Activated CD4-positive, alpha-beta T cell treated with anti-CD3 and anti-CD28 coated beads for 36 hours (primary cell): ENCODE measurements around the gene POLR3F. TPM values are rescaled to one million over a fixed set of nuclear protein-coding genes. Genes with fewer than 3 reads are reported as not detected.
A peak's percentile ranks its signal among the peaks of the same experiment; 100 is the strongest.

ENCODE experiments used
- ATAC-seq: fragments of 200-7000 bp; cut with Tn5 transposase; one replicate; pipeline ENCODE4 v1.10.0; 2021; ENCODE audit warnings: mild to moderate bottlenecking, moderate library complexity
- CTCF ChIA-PET: fragments of 350-600 bp; sonication (Branson Sonifier 250); formaldehyde crosslinking; loops from one replicate; lab custom pipeline; 2021; ENCODE audit warnings: antibody characterized with exemption; lab: Charles Lee
- POLR2A ChIA-PET: fragments of 350-600 bp; sonication (Branson Sonifier 250); formaldehyde crosslinking; loops from one replicate; lab custom pipeline; 2021; ENCODE audit warnings: antibody characterized with exemption, inconsistent platforms; lab: Charles Lee
- DNase-seq: peaks from one replicate; pipeline ENCODE4 v3.0.0-alpha.2; 2020
- H3K27ac Mint-ChIP-seq: one replicate; pipeline ENCODE4 v1.8.0; 2021; ENCODE audit warnings: mixed read lengths
- H3K27me3 Mint-ChIP-seq: one replicate; pipeline ENCODE4 v1.8.0; 2021; ENCODE audit warnings: mixed read lengths
- H3K36me3 Mint-ChIP-seq: one replicate; pipeline ENCODE4 v1.8.0; 2021; ENCODE audit warnings: low read depth, mixed read lengths
- H3K4me1 Mint-ChIP-seq: one replicate; pipeline ENCODE4 v1.8.0; 2021; ENCODE audit warnings: mixed read lengths
- H3K4me3 Mint-ChIP-seq: one replicate; pipeline ENCODE4 v1.8.0; 2021; ENCODE audit warnings: mild to moderate bottlenecking, moderate library complexity, mixed read lengths
- H3K9me3 Mint-ChIP-seq: one replicate; pipeline ENCODE4 v1.8.0; 2021; ENCODE audit warnings: low read depth, mixed read lengths
- intact Hi-C, 2 experiments: fragments of 100-400 bp; cut with DNase I in 1 of 2; cut with micrococcal nuclease in 1 of 2; formaldehyde crosslinking; loops; one replicate each; pipeline versions ENCODE4 v1.14.2 to v1.15.1; 2022 to 2024; cut with DNase I, micrococcal nuclease
- microRNA-seq: library from miRNA; unstranded; fragments of <30 nt; microRNA quantifications from one replicate; pipeline ENCODE4 v1.2.0, GENCODE V29; 2021; ENCODE audit warnings: borderline replicate concordance
- total RNA-seq, 2 experiments: library from RNA; stranded (reverse); gene quantifications; one replicate each; pipeline ENCODE4 v1.2.3, GENCODE V29; 2021

The POLR3F gene
- total RNA-seq, 2 experiments from 2014 or later: 9.8 to 11.8 TPM

- DNase-seq (no peak), ATAC-seq (no peak)
- H3K27ac Mint-ChIP-seq: no peak overlapping the region
- H3K27me3 Mint-ChIP-seq: no peaks in the 10 kb centered on the region
- intact Hi-C loops: no loop called here
- no peak overlapping the region for H3K4me3 Mint-ChIP-seq
- no peaks in the 10 kb centered on the region for H3K4me1 Mint-ChIP-seq
- no peaks in the 10 kb centered on the region for H3K9me3 Mint-ChIP-seq
- CTCF ChIA-PET: interaction anchor here (0.7 to 1.4 kb wide), 2 partner anchors 11 to 30 kb away, joined by 4 read pairs; no protein-coding TSS in a partner anchor
- POLR2A ChIA-PET: no interaction called here
- peaks cover 51% of the 10 kb centered on the region for H3K36me3 Mint-ChIP-seq
These were observed 60.1 kb downstream of the POLR3F start for GRCh38 chr20:18527339-18527738.

DNA sequence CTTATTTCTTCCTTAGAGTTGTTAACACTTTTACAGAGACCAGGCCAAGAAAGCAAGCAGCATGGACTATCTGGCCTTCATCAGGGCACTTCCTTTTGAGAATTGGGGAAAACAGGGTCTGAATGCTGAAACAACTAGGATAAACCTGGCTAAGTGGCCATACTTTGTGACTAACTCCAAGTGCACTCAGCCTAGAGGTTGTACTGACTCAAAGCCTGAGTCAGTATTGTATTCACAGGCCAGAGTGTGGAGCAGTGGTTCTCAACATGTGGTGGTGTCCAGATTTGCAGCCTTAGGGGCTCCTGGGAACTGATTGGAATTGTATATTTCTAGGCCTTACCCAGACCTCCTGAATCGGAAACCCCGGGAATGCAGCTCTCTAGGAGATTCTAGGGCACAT, 60.6 kb downstream of the POLR3F start:
- ATAC-seq (no peak), DNase-seq (no peak)
- Mint-ChIP-seq H3K4me1 (no peaks in the 10 kb centered on the region), H3K9me3 (no peaks in the 10 kb centered on the region), H3K4me3 (no peak overlapping the region), H3K27ac (no peak overlapping the region), H3K27me3 (no peaks in the 10 kb centered on the region), H3K36me3 (peaks cover 56% of the 10 kb centered on the region)
- ChIA-PET CTCF (interaction anchor here (1.4 kb wide), 1 partner anchor 12 kb away, joined by 4 read pairs; no protein-coding TSS in a partner anchor), POLR2A (no interaction called here)
- intact Hi-C loops: no loop called here

GRCh38 chr20:18529041-18529440, 61.9 kb downstream of the POLR3F start:
- ChIA-PET POLR2A (no interaction called here), CTCF (interaction anchor here (1.4 kb wide), 1 partner anchor 22 kb away, joined by 4 read pairs; the partner anchor contains the start of gene SEC23B)
- Mint-ChIP-seq H3K4me3 (no peak overlapping the region), H3K4me1 (no peaks in the 10 kb centered on the region), H3K9me3 (no peaks in the 10 kb centered on the region), H3K27ac (peak overlapping the region; percentile 4), H3K27me3 (no peaks in the 10 kb centered on the region), H3K36me3 (peaks cover 65% of the 10 kb centered on the region)
- intact Hi-C loops: no loop called here
- ATAC-seq (no peak), DNase-seq (no peak)

- H3K9me3 Mint-ChIP-seq: no peaks in the 10 kb centered on the region
- no peak overlapping the region for H3K4me3 Mint-ChIP-seq
- H3K36me3 Mint-ChIP-seq: peaks cover 67% of the 10 kb centered on the region
- ChIA-PET POLR2A (no interaction called here), CTCF (no interaction called here)
- DNase-seq: no peak
- no peaks in the 10 kb centered on the region for H3K27me3 Mint-ChIP-seq
- ATAC-seq: no peak
- H3K27ac Mint-ChIP-seq: peak overlapping the region; percentile 33
- no peaks in the 10 kb centered on the region for H3K4me1 Mint-ChIP-seq
- intact Hi-C loops: no loop called here
These were observed 65.4 kb downstream of the POLR3F start for GRCh38 chr20:18532626-18533025.

- Mint-ChIP-seq H3K27me3 (no peaks in the 10 kb centered on the region), H3K4me3 (no peak overlapping the region), H3K9me3 (no peaks in the 10 kb centered on the region), H3K36me3 (peaks cover 67% of the 10 kb centered on the region), H3K27ac (no peak overlapping the region), H3K4me1 (no peaks in the 10 kb centered on the region)
- intact Hi-C loops: no loop called here
- ChIA-PET POLR2A (no interaction called here), CTCF (no interaction called here)
- DNase-seq (no peak), ATAC-seq (no peak)
These were observed 66.3 kb downstream of the POLR3F start for GRCh38 chr20:18533491-18533890.

- CTCF ChIA-PET: no interaction called here
- no peaks in the 10 kb centered on the region for H3K4me1 Mint-ChIP-seq
- no peaks in the 10 kb centered on the region for H3K27me3 Mint-ChIP-seq
- H3K9me3 Mint-ChIP-seq: no peaks in the 10 kb centered on the region
- intact Hi-C loops: no loop called here
- POLR2A ChIA-PET: no interaction called here
- peaks cover 61% of the 10 kb centered on the region for H3K36me3 Mint-ChIP-seq
- H3K4me3 Mint-ChIP-seq: no peak overlapping the region
- no peak overlapping the region for H3K27ac Mint-ChIP-seq
- ATAC-seq (no peak), DNase-seq (no peak)
These were observed 66.9 kb downstream of the POLR3F start for GRCh38 chr20:18533978-18534644.

Small RNA genes lying within 50 kb of the gene (microRNA-seq; reads per million reads assigned to microRNA genes)
- not detected for gene MIR3192

Other genes with a start within 250 kb of the POLR3F start
- 10 to 100 TPM in 1 of 2 experiments, 1 to 10 TPM in 1; 8.8 to 10.1 TPM for gene ZNF133, start 178.9 kb upstream of the POLR3F start, total RNA-seq
- 1 to 10 TPM; 1.4 to 2.0 TPM for gene DZANK1, start 360 bp upstream of the POLR3F start, total RNA-seq
- gene RBBP9, start 29.8 kb downstream of the POLR3F start, total RNA-seq: 10 to 100 TPM; 19.9 to 20.6 TPM
- gene SEC23B, start 40.5 kb downstream of the POLR3F start, total RNA-seq: 100 to 1,000 TPM in 1 of 2 experiments, 10 to 100 TPM in 1; 95.3 to 119 TPM
- gene SMIM26, start 100.0 kb downstream of the POLR3F start, total RNA-seq: 10 to 100 TPM; 64.4 to 66.2 TPM
- 10 to 100 TPM; 40.7 to 54.6 TPM for gene DTD1, start 120.7 kb downstream of the POLR3F start, total RNA-seq